A673 (cell line): ENCODE data around the gene CTCF. TPM values are rescaled to one million over a fixed set of nuclear protein-coding genes. Genes with fewer than 3 reads are reported as not detected.

Experiments used
- BruUV-seq: library from RNA; stranded (reverse); fragments of 400-500 nt; replicated peaks from 2 replicates; lab custom pipeline; 2021; lab: Mats Ljungman, UMichigan
- CTCF ChIA-PET: fragments of 300-600 bp; sonication (Branson Sonifier 250); formaldehyde crosslinking; loops from one replicate; lab custom pipeline; 2022; ENCODE audit warnings: antibody characterized with exemption; lab: Charles Lee
- POLR2A ChIA-PET: fragments of 300-600 bp; sonication (Branson Sonifier 250); formaldehyde crosslinking; loops from one replicate; lab custom pipeline; 2022; ENCODE audit warnings: antibody characterized with exemption; ENCODE audit not compliant: low non-redundant PET; lab: Charles Lee
- DNase-seq: peaks from one replicate; pipeline ENCODE4 v3.0.0-alpha.2; 2015; ENCODE audit warnings: low spot score
- H3K27ac ChIP-seq: fragments of 200-600 bp; sonication (generic); 2 replicates; pipeline ENCODE4 v1.5.1; 2016; ENCODE audit warnings: mixed run types, low read depth, mild to moderate bottlenecking, mixed read lengths, antibody characterized with exemption, low read length; ENCODE audit not compliant: poor library complexity, severe bottlenecking
- H3K27me3 ChIP-seq: fragments of 200-600 bp; sonication (generic); replicated peaks from 2 replicates; pipeline ENCODE4 v1.6.1; 2017; ENCODE audit warnings: mixed run types, low read depth, mild to moderate bottlenecking, mixed read lengths, antibody characterized with exemption, low read length; ENCODE audit not compliant: insufficient read depth, poor library complexity
- H3K36me3 ChIP-seq: fragments of 200-600 bp; sonication (generic); 2 replicates; pipeline ENCODE4 v1.6.1; 2016; ENCODE audit warnings: mixed run types, mild to moderate bottlenecking, mixed read lengths, antibody characterized with exemption, low read length; ENCODE audit not compliant: insufficient read depth, poor library complexity, severe bottlenecking
- H3K4me1 ChIP-seq: fragments of 200-600 bp; sonication (generic); 2 replicates; pipeline ENCODE4 v1.6.1; 2017; ENCODE audit warnings: mixed run types, mild to moderate bottlenecking, mixed read lengths, antibody characterized with exemption, low read length; ENCODE audit not compliant: insufficient read depth, poor library complexity, severe bottlenecking
- H3K4me3 ChIP-seq: fragments of 200-600 bp; sonication (generic); 2 replicates; pipeline ENCODE4 v1.5.1; 2016; ENCODE audit warnings: low read depth, mixed run types, mild to moderate bottlenecking, mixed read lengths, low read length; ENCODE audit not compliant: poor library complexity, severe bottlenecking
- H3K9me3 ChIP-seq: fragments of 200-600 bp; sonication (generic); 2 replicates; pipeline ENCODE4 v1.6.1; 2016; ENCODE audit warnings: mixed run types, low read depth, mild to moderate bottlenecking, mixed read lengths, antibody characterized with exemption, low read length; ENCODE audit not compliant: poor library complexity, severe bottlenecking
- EZH2 ChIP-seq: fragments of 200-600 bp; sonication (generic); IDR thresholded peaks from 2 replicates; pipeline ENCODE4 v1.6.1; 2017; ENCODE audit warnings: borderline replicate concordance, low read depth, mild to moderate bottlenecking, mixed read lengths, antibody characterized with exemption, low read length; ENCODE audit not compliant: poor library complexity, severe bottlenecking
- intact Hi-C: fragments of 100-400 bp; cut with micrococcal nuclease; formaldehyde crosslinking; loops from one replicate; pipeline ENCODE4 v1.10.0; 2022; ENCODE audit not compliant: unreplicated experiment
- total RNA-seq: library from RNA; stranded (reverse); gene quantifications from 2 replicates; pipeline ENCODE4 v1.2.3, GENCODE V29; 2021
- TF ChIP-seq, protein P1 (sequence below): fragments of 300-800, 200-600 bp; sonication (generic); conservative IDR thresholded peaks from 2 replicates; pipeline ENCODE4 v1.5.1; 2017; ENCODE audit warnings: low read depth, mild to moderate bottlenecking, antibody characterized with exemption, low read length, moderate library complexity, mixed read lengths

CTCF gene
- total RNA-seq, 1 experiment from 2014 or later, result 74.7 TPM

DNA sequence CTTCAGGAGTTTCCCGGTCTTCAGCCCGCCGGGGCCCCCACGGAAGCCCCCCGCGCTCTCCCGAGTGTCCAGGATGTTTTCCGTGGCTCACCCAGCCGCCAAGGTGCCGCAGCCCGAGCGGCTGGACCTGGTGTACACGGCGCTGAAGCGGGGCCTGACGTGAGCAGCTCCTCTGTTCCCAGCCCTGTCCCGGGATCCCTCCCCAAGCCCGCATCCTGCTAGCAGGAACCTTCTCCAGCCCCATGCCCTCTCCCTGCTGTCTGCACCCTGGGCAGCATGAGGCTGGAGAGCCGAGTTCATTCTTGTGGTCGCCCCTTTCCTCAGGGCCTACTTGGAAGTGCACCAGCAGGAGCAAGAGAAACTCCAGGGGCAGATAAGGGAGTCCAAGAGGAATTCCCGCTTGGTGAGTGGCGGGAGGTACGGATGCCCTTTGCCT lies 23.6 kb upstream of the CTCF start:
- peak overlapping the region; percentile 60 for H3K4me3 ChIP-seq
- H3K4me1 ChIP-seq, result peaks cover 14% of the 10 kb centered on the region
- ChIA-PET POLR2A (no interaction called here), CTCF (no interaction called here)
- TF ChIP-seq EZH2, result no peak
- TF ChIP-seq, protein P1, sequence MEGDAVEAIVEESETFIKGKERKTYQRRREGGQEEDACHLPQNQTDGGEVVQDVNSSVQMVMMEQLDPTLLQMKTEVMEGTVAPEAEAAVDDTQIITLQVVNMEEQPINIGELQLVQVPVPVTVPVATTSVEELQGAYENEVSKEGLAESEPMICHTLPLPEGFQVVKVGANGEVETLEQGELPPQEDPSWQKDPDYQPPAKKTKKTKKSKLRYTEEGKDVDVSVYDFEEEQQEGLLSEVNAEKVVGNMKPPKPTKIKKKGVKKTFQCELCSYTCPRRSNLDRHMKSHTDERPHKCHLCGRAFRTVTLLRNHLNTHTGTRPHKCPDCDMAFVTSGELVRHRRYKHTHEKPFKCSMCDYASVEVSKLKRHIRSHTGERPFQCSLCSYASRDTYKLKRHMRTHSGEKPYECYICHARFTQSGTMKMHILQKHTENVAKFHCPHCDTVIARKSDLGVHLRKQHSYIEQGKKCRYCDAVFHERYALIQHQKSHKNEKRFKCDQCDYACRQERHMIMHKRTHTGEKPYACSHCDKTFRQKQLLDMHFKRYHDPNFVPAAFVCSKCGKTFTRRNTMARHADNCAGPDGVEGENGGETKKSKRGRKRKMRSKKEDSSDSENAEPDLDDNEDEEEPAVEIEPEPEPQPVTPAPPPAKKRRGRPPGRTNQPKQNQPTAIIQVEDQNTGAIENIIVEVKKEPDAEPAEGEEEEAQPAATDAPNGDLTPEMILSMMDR, result no peak
- H3K36me3 ChIP-seq, result peaks cover 3% of the 10 kb centered on the region
- peaks cover 12% of the 10 kb centered on the region for H3K27me3 ChIP-seq
- no peaks in the 10 kb centered on the region for H3K9me3 ChIP-seq
- intact Hi-C loops, result no loop called here
- no TSS peak for BruUV-seq
- DNase-seq, result no peak
- no peak overlapping the region for H3K27ac ChIP-seq

DNA sequence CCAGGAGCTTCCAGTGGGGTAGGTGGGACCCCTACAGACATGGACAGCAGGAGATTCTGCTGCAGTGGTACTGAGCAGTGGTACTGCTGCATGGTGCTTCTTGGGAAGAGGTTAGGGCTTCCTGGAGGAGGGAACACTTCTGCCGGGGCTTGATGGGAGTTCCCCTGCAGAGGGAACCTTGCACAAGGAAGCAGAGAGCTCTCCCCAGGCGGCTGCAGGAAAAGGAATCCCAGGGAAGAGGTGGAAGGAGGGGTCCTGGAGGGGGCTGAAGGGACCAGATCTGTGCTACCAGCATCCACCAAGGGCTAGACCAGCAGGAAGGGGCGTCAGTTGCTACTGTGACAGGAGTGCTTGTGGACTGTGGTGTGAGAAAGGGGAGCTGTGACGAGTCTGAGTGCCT lies 23.1 kb upstream of the CTCF start:
- H3K27me3 ChIP-seq, result peaks cover 12% of the 10 kb centered on the region
- no peak for TF ChIP-seq EZH2
- TF ChIP-seq, protein P1, result no peak
- intact Hi-C loops, result no loop called here
- no peak overlapping the region for H3K4me3 ChIP-seq
- no peak overlapping the region for H3K27ac ChIP-seq
- CTCF ChIA-PET, result no interaction called here
- no peaks in the 10 kb centered on the region for H3K9me3 ChIP-seq
- BruUV-seq, result no TSS peak
- POLR2A ChIA-PET, result no interaction called here
- H3K36me3 ChIP-seq, result peaks cover 3% of the 10 kb centered on the region
- H3K4me1 ChIP-seq, result peaks cover 14% of the 10 kb centered on the region
- DNase-seq, result no peak

DNA sequence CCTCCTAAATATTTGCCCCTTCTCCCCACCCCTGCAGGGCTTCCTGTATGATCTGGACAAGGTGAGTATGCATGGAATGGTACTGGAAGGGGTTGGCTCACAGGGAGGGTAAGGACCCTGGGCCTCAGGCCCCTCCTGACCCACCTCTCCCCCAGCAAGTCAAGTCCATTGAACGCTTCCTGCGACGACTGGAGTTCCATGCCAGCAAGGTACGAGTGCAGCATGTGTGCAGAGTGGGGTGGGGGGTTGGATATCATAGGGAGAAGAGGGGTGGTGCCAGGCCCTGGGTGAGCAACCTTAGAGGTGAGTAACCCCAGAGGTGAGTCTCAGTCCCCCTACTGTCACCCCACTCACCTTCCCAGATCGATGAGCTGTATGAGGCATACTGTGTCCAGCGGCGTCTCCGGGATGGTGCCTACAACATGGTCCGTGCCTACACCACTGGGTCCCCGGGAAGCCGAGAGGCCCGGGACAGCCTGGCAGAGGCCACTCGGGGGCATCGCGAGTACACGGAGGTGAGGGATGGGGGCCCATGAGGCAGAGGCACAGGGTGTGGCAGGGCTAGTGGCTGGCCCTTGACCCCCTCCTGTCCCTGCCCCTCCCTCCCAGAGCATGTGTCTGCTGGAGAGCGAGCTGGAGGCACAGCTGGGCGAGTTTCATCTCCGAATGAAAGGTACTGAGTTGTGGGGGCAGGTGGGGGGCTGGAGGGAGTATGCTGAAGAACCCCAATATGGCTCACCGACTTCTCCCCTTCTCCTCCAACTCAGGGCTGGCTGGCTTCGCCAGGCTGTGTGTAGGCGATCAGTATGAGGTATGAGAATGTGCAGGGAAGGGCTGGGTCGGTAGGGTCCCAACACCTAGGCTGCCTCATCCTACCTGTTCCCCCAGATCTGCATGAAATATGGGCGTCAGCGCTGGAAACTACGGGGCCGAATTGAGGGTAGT lies 22.4 kb upstream of the CTCF start:
- peaks cover 3% of the 10 kb centered on the region for H3K36me3 ChIP-seq
- ChIA-PET POLR2A (no interaction called here), CTCF (no interaction called here)
- peaks cover 14% of the 10 kb centered on the region for H3K4me1 ChIP-seq
- H3K4me3 ChIP-seq, result no peak overlapping the region
- no TSS peak for BruUV-seq
- DNase-seq, result no peak
- TF ChIP-seq, protein P1, result no peak
- no peak for TF ChIP-seq EZH2
- H3K9me3 ChIP-seq, result no peaks in the 10 kb centered on the region
- H3K27me3 ChIP-seq, result peaks cover 12% of the 10 kb centered on the region
- no peak overlapping the region for H3K27ac ChIP-seq
- intact Hi-C loops, result no loop called here
